RWPE1 (cell line): Measurements from ENCODE around the gene DNAJB11.

Experiments used
- CTCF ChIA-PET: fragments of 350-600 bp; sonication (Branson Sonifier 250); formaldehyde crosslinking; extraction: SDS; loops from one replicate; lab custom pipeline; 2021; lab: Yijun Ruan, JAX
- POLR2A ChIA-PET: fragments of 400-600 bp; formaldehyde crosslinking; extraction: SDS; loops from one replicate; lab custom pipeline; 2020; ENCODE audit warnings: antibody characterized with exemption; ENCODE audit not compliant: low non-redundant PET; lab: Yijun Ruan, JAX
- DNase-seq: peaks from one replicate; pipeline ENCODE4 v3.0.0; 2012; ENCODE audit warnings: low spot score
- H3K27ac ChIP-seq: fragments of 450-650 bp; 2 replicates; pipeline ENCODE4 v1.5.1; 2017
- TF ChIP-seq, protein P1 (sequence below): fragments of 450-650 bp; conservative IDR thresholded peaks from 2 replicates; pipeline ENCODE4 v1.5.1; 2017; ENCODE audit warnings: low read depth, mild to moderate bottlenecking

DNAJB11 gene

DNA sequence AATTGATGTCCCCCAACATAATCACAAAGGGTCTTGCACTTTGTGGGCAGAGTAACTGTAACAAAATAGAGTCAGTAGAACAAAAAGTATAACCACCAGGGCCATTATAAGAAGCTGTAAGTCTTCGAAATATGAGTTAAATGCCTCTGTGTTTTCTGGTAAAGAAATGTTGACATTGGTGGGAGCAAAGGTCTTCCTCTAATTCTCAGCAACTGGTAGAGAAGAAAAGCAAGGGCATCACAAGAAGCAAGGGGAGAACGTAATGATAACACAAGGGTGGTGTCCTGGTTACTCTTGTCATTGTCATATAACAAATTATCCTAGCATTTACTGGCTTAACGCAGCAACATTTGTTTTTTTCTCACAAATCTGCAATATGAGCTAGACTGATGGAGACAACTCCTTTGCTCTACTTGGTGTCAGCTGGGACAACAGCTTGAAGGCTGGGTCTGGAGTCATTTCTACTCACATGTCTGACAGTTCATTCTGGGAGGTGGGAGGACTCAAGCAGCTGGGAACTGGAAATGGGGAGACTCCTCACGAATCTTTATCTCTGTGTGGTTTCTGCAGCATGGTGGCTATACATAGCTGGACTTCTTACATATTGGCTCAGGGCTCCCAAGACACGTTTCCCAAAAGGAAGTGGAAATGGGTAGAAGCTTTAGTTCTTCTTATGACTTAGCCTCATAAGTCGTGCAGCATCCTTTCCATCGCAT lies 20.2 kb downstream of the DNAJB11 start:
- TF ChIP-seq, protein P1, sequence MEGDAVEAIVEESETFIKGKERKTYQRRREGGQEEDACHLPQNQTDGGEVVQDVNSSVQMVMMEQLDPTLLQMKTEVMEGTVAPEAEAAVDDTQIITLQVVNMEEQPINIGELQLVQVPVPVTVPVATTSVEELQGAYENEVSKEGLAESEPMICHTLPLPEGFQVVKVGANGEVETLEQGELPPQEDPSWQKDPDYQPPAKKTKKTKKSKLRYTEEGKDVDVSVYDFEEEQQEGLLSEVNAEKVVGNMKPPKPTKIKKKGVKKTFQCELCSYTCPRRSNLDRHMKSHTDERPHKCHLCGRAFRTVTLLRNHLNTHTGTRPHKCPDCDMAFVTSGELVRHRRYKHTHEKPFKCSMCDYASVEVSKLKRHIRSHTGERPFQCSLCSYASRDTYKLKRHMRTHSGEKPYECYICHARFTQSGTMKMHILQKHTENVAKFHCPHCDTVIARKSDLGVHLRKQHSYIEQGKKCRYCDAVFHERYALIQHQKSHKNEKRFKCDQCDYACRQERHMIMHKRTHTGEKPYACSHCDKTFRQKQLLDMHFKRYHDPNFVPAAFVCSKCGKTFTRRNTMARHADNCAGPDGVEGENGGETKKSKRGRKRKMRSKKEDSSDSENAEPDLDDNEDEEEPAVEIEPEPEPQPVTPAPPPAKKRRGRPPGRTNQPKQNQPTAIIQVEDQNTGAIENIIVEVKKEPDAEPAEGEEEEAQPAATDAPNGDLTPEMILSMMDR = no peak
- DNase-seq = no peak
- POLR2A ChIA-PET = no interaction called here
- CTCF ChIA-PET = interaction anchor here (0.6 to 1.8 kb wide), 4 partner anchors 24 to 613 kb away, joined by 3 to 6 read pairs (median 4); no protein-coding TSS in a partner anchor
- H3K27ac ChIP-seq = no peak overlapping the region

- H3K27ac ChIP-seq = no peak overlapping the region
- POLR2A ChIA-PET = no interaction called here
- CTCF ChIA-PET = no interaction called here
- no peak for DNase-seq
- TF ChIP-seq, protein P1 = no peak
These were observed 22.2 kb downstream of the DNAJB11 start for GRCh38 chr3:186592682-186593081.

GRCh38 chr3:186593862-186594261 lies 23.3 kb downstream of the DNAJB11 start:
- H3K27ac ChIP-seq = no peak overlapping the region
- TF ChIP-seq, protein P1 = no peak
- POLR2A ChIA-PET = no interaction called here
- no peak for DNase-seq
- CTCF ChIA-PET = interaction anchor here (0.6 to 0.7 kb wide), 2 partner anchors 16 to 244 kb away, joined by 3 read pairs; no protein-coding TSS in a partner anchor

GRCh38 chr3:186594591-186595113 lies 24.1 kb downstream of the DNAJB11 start:
- no peak for DNase-seq
- ChIA-PET CTCF (no interaction called here), POLR2A (no interaction called here)
- TF ChIP-seq, protein P1 = no peak
- H3K27ac ChIP-seq = no peak overlapping the region

DNA sequence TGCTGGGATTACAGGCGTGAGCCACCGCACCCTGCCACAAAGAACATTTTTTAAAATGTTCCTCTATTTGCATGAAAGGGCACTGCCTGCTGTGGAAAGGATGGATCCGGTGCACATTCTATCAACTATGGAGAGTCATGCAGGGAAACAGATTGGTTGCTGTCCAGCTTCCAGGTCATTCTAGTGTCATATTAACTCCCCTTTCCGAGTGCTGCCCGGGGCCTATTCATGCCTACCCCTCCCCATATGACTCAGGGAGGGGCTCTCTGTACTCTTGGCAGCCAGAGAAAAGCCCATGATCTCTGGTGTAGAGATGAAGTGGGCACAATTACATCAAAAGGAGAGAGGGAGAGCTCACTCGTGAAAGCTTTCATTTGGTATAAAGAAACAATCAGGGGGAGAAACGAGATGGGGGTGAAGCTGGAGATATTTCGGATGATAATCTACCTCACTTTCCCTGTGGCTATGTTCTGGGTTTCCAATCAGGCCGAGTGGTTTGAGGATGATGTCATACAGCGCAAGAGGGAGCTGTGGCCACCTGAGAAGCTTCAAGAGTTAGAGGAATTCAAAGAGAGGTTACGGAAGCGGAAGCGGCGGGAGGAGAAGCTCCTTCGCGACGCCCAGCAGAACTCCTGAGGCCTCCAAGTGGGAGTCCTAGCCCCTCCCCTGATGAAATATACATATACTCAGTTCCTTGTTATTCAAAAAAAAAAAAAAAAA lies 26.2 kb downstream of the DNAJB11 start:
- DNase-seq = no peak
- ChIA-PET CTCF (interaction anchor here (1.6 to 2.0 kb wide), 2 partner anchors 12 to 18 kb away, joined by 4 to 8 read pairs; no protein-coding TSS in a partner anchor), POLR2A (no interaction called here)
- H3K27ac ChIP-seq = no peak overlapping the region
- TF ChIP-seq, protein P1 = no peak

GRCh38 chr3:186598108-186598784 lies 27.7 kb downstream of the DNAJB11 start:
- CTCF ChIA-PET = interaction anchor here (0.6 to 2.0 kb wide), 2 partner anchors 11 to 27 kb away, joined by 3 to 8 read pairs; no protein-coding TSS in a partner anchor
- H3K27ac ChIP-seq = no peak overlapping the region
- POLR2A ChIA-PET = no interaction called here
- TF ChIP-seq, protein P1 = no peak
- no peak for DNase-seq
